GM21526 (cell line): ENCODE data around the gene PDCD7.
"Not testable (repeated sequence)": the region's sequence is repeated elsewhere in the genome, so short reads cannot be mapped to it uniquely, and the experiment has no call there.

Source experiments
- ATAC-seq: cut with Tn5 transposase; IDR thresholded peaks from one replicate; pipeline ENCODE4 v1.9.1; 2021; ENCODE audit warnings: moderate library complexity; ENCODE audit not compliant: unreplicated experiment, low FRiP score

The PDCD7 gene

GRCh38 chr15:65132878-65133547, 595 bp downstream of the PDCD7 start:
- peak; percentile 33 for ATAC-seq

GRCh38 chr15:65130941-65131340, 2.7 kb downstream of the PDCD7 start:
- no peak for ATAC-seq

- ATAC-seq = no peak
Observed at GRCh38 chr15:65115542-65115941, 18.1 kb downstream of the PDCD7 start.

- no peak for ATAC-seq
Observed at GRCh38 chr15:65115086-65115485, 18.5 kb downstream of the PDCD7 start, which contains the start of gene UBAP1L. TSS of gene UBAP1L (minus strand) at chr15:65115200. CDS start at chr15:65106215, 8,985 bp downstream.

GRCh38 chr15:65110676-65111292, 22.8 kb downstream of the PDCD7 start:
- no peak for ATAC-seq

GRCh38 chr15:65106011-65106590, 27.5 kb downstream of the PDCD7 start:
- ATAC-seq = no peak

GRCh38 chr15:65105038-65105437, 28.6 kb downstream of the PDCD7 start:
- ATAC-seq = no peak

- ATAC-seq = no peak
Observed at GRCh38 chr15:65102912-65103311, 30.7 kb downstream of the PDCD7 start.

- no peak for ATAC-seq
Observed at GRCh38 chr15:65101891-65102708, 31.5 kb downstream of the PDCD7 start.

GRCh38 chr15:65101411-65101890, 32.2 kb downstream of the PDCD7 start:
- ATAC-seq = no peak

GRCh38 chr15:65100442-65100841, 33.2 kb downstream of the PDCD7 start:
- no peak for ATAC-seq

- not testable (repeated sequence) for ATAC-seq
Observed at GRCh38 chr15:65099801-65100200, 33.8 kb downstream of the PDCD7 start.

GRCh38 chr15:65099336-65099735, 34.3 kb downstream of the PDCD7 start:
- no peak for ATAC-seq

- ATAC-seq = no peak
Observed at GRCh38 chr15:65097651-65098263, 35.9 kb downstream of the PDCD7 start.

- no peak for ATAC-seq
Observed at GRCh38 chr15:65096481-65097385, 36.9 kb downstream of the PDCD7 start.

GRCh38 chr15:65095747-65096104, 37.9 kb downstream of the PDCD7 start:
- no peak for ATAC-seq

- ATAC-seq = no peak
Observed at GRCh38 chr15:65095011-65095746, 38.4 kb downstream of the PDCD7 start.

GRCh38 chr15:65094294-65094995, 39.2 kb downstream of the PDCD7 start:
- no peak for ATAC-seq
